PC-3 (cell line): ENCODE measurements around the gene CNKSR3.

Source experiments
- EZH2 ChIP-seq: fragments of 300-600 bp; sonication (generic); IDR thresholded peaks from one replicate; pipeline ENCODE4 v1.6.1; 2017; ENCODE audit warnings: antibody characterized with exemption, mild to moderate bottlenecking, low read length; ENCODE audit not compliant: unreplicated experiment
- EZH2phosphoT487 ChIP-seq: fragments of 300-600 bp; sonication (generic); IDR thresholded peaks from 2 replicates; pipeline ENCODE4 v1.6.1; 2018; ENCODE audit warnings: mild to moderate bottlenecking, antibody characterized with exemption, low read length, borderline replicate concordance
- TF ChIP-seq, protein P1 (sequence below): fragments of 300-600 bp; sonication (generic); conservative IDR thresholded peaks from 2 replicates; pipeline ENCODE4 v1.5.1; 2017; ENCODE audit warnings: antibody characterized with exemption, low read depth, mild to moderate bottlenecking, low read length

DNA sequence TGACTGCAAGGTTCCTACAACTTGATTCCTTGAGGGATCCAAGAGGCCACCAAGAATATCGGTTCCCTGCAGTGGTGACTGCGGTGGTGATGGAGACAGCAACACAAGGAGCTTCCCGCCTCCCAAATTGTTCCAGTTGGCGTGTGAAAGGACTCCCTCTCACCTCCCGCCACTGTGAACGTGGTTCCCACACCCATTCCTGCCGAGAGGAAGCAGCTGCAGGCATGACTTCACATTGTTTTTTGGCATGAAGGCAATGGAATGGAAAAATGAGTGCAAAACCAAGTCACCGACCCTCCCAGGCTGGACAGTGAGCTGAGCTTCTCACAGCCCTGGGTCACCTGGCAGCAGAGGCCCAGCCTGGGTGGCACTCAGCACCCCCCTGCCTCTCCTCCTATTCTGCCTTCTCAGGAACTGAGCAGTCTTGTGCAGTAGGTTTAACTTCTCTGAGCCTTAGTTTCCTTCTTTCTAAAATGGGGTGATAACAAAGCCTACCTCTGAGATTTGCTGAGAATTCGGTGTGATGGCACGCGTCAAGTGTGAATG lies 75.0 kb downstream of the CNKSR3 start:
- TF ChIP-seq, protein P1, sequence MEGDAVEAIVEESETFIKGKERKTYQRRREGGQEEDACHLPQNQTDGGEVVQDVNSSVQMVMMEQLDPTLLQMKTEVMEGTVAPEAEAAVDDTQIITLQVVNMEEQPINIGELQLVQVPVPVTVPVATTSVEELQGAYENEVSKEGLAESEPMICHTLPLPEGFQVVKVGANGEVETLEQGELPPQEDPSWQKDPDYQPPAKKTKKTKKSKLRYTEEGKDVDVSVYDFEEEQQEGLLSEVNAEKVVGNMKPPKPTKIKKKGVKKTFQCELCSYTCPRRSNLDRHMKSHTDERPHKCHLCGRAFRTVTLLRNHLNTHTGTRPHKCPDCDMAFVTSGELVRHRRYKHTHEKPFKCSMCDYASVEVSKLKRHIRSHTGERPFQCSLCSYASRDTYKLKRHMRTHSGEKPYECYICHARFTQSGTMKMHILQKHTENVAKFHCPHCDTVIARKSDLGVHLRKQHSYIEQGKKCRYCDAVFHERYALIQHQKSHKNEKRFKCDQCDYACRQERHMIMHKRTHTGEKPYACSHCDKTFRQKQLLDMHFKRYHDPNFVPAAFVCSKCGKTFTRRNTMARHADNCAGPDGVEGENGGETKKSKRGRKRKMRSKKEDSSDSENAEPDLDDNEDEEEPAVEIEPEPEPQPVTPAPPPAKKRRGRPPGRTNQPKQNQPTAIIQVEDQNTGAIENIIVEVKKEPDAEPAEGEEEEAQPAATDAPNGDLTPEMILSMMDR, result no peak
- TF ChIP-seq EZH2phosphoT487 (no peak), EZH2 (no peak)
